Left lung (tissue), 10 donors: ENCODE results near the gene FGGY. TPM values are rescaled to one million over a fixed set of nuclear protein-coding genes. Genes with fewer than 3 reads are reported as not detected.

Experiments used
- ATAC-seq: fragments of 200-7000 bp; cut with Tn5 transposase; one replicate; pipeline ENCODE4 v1.9.1; 2020; ENCODE audit warnings: moderate library complexity
- DNase-seq, 4 donors: peaks; one replicate each; pipeline ENCODE4 v3.0.0-alpha.2; 2013 to 2020
- H3K27ac ChIP-seq, 2 donors: fragments of 200-600 bp; sonication (generic) in 1 of 2; one replicate each; pipeline versions ENCODE4 v1.5.0 to v1.8.0; 2020 to 2021
- H3K27me3 ChIP-seq, 2 donors: fragments of 200-600 bp; sonication (generic) in 1 of 2; one replicate each; pipeline versions ENCODE4 v1.5.0 to v1.8.0; 2020 to 2021
- H3K36me3 ChIP-seq, 2 donors: fragments of 200-600 bp; sonication (generic) in 1 of 2; one replicate each; pipeline versions ENCODE4 v1.5.0 to v1.8.0; 2020 to 2021
- H3K4me1 ChIP-seq, 2 donors: fragments of 200-600 bp; one replicate each; pipeline ENCODE4 v1.8.0; 2021
- H3K4me3 ChIP-seq, 2 donors: fragments of 200-600 bp; sonication (generic) in 1 of 2; one replicate each; pipeline versions ENCODE4 v1.5.0 to v1.8.0; 2020 to 2021; ENCODE audit warnings: mild to moderate bottlenecking in 1 of 2
- H3K9me3 ChIP-seq, 2 donors: fragments of 200-600 bp; sonication (generic) in 1 of 2; one replicate each; pipeline versions ENCODE4 v1.5.0 to v1.8.0; 2020 to 2021
- intact Hi-C, 2 donors: fragments of 100-400 bp; cut with DNase I; formaldehyde crosslinking; loops; one replicate each; pipeline versions ENCODE4 v1.11.2 to v1.14.2; 2022
- polyA plus RNA-seq, 6 donors: library from polyadenylated mRNA; unstranded; fragments of 120-200 nt; gene quantifications; one replicate each; pipeline ENCODE4 v1.2.1, GENCODE V29; 2013; ENCODE audit not compliant: insufficient read length in 6 of 6
- total RNA-seq, 2 donors: library from RNA; stranded (reverse); fragmentation: NEBNext Ultra II Directional; extraction: Animal tissue kit (Norgen Biotek cat#: 25700); gene quantifications; one replicate each; pipeline ENCODE4 v1.2.1, GENCODE V29; 2021
- TF ChIP-seq, protein P1 (sequence below), 2 donors: fragments of 200-600 bp; sonication (generic) in 1 of 2; IDR thresholded peaks; one replicate each; pipeline versions ENCODE4 v1.5.0 to v1.8.0; 2021; ENCODE audit warnings: antibody characterized with exemption in 2 of 2
- donor health status: DM: no; HTN: yes; CAD: no.
- donor health status: DM: no; HTN: no; CAD: no.

FGGY gene
- total and polyA plus RNA-seq, 8 donors: 13.5 to 22.7 (median 18.4) TPM

DNA sequence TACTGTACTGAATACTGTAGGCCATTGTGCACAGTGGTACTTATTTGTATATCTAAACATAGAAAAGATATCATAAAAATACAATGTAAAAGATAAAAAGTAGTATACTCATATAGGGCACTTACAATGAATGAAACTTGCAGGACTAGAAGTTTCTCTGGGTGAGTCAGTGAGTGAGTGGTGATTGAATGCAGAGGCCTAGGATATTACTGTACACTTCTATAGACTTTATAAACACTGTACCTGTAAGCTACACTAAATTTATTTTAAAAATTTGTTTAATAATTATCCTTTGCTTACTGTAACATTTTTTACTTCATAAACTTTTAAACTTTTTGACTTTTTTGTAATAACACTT lies 82.5 kb downstream of the FGGY start:
- TF ChIP-seq, protein P1, sequence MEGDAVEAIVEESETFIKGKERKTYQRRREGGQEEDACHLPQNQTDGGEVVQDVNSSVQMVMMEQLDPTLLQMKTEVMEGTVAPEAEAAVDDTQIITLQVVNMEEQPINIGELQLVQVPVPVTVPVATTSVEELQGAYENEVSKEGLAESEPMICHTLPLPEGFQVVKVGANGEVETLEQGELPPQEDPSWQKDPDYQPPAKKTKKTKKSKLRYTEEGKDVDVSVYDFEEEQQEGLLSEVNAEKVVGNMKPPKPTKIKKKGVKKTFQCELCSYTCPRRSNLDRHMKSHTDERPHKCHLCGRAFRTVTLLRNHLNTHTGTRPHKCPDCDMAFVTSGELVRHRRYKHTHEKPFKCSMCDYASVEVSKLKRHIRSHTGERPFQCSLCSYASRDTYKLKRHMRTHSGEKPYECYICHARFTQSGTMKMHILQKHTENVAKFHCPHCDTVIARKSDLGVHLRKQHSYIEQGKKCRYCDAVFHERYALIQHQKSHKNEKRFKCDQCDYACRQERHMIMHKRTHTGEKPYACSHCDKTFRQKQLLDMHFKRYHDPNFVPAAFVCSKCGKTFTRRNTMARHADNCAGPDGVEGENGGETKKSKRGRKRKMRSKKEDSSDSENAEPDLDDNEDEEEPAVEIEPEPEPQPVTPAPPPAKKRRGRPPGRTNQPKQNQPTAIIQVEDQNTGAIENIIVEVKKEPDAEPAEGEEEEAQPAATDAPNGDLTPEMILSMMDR (IDR thresholded peaks at IDR 0.05): no peak
- Histone ChIP-seq H3K4me1 (no peaks in the 10 kb centered on the region), H3K27ac (no peak overlapping the region), H3K27me3 (no peaks in the 10 kb centered on the region), H3K9me3 (no peaks in the 10 kb centered on the region), H3K4me3 (no peak overlapping the region), H3K36me3 (no peaks in the 10 kb centered on the region)
- ATAC-seq (no peak), DNase-seq (no peak)
- intact Hi-C loops: no loop called here

DNA sequence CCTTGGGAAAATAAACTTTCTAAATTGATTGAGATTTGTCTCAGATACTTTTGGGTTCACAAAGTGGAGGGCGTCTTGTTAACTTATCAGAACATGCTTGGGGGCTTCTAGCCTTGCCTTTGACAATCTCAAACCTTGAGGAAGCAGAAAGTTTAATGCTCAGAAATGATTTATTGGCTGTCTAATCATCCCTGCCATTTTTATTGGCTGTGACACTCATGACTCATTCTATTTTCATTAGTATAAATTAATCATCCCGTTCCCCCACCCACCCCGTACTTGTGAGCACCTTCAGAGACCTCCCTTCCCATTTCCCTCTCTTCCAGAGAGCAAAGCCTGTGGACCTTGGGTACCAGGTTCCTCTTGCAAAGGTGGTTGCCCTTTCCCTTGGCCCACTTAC lies 87.1 kb downstream of the FGGY start:
- no peak for DNase-seq
- TF ChIP-seq, protein P1 (IDR thresholded peaks at IDR 0.05): no peak
- intact Hi-C loops: no loop called here
- no peak overlapping the region for H3K4me3 ChIP-seq
- no peaks in the 10 kb centered on the region for H3K27me3 ChIP-seq
- no peaks in the 10 kb centered on the region for H3K4me1 ChIP-seq
- no peak overlapping the region for H3K27ac ChIP-seq
- H3K9me3 ChIP-seq: no peaks in the 10 kb centered on the region
- no peak for ATAC-seq
- H3K36me3 ChIP-seq: no peaks in the 10 kb centered on the region

DNA sequence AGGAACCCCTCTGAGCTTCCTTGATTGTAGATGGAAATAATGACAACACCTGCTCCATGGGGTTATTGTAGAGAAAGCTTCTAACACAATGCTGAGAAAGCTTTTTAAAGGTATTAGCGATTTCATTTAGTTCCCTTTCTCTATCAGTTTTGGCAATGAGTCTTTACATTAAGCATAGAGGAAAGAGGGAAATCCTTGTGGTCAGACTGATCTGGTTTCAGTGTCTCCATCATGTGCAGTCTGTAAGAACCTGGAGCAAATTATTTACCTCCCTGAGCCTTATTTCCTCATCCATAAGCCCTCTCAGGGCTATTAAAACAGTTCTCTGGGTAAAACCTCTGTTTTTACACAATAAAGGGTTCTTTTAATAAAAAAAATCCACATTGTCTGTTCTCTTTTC lies 87.5 kb downstream of the FGGY start:
- no peaks in the 10 kb centered on the region for H3K36me3 ChIP-seq
- H3K9me3 ChIP-seq: no peaks in the 10 kb centered on the region
- TF ChIP-seq, protein P1 (IDR thresholded peaks at IDR 0.05): no peak
- no peak for ATAC-seq
- intact Hi-C loops: no loop called here
- no peak for DNase-seq
- no peaks in the 10 kb centered on the region for H3K4me1 ChIP-seq
- H3K4me3 ChIP-seq: no peak overlapping the region
- H3K27me3 ChIP-seq: no peaks in the 10 kb centered on the region
- H3K27ac ChIP-seq: no peak overlapping the region

DNA sequence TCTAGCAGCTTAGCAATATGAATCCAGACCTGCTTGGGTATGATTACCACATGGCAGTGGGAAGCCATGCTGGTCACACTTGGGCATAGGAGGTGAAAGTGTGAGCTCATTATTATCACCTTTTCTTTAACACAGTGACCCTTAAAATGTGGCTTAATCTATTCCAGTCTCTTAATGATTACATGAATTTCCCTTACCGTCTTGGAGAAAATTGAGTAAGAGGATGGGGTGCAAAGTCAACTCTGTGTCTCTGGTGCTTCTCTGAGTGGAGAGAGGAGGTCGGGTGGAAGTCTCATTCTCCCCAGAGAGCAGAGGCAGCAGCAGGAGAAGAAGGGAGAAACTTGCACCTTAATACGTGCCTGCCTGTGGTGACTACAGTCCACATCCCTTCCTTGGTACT lies 91.3 kb downstream of the FGGY start:
- no peaks in the 10 kb centered on the region for H3K27me3 ChIP-seq
- ATAC-seq: no peak
- no peaks in the 10 kb centered on the region for H3K36me3 ChIP-seq
- H3K9me3 ChIP-seq: no peaks in the 10 kb centered on the region
- TF ChIP-seq, protein P1 (IDR thresholded peaks at IDR 0.05): no peak
- H3K27ac ChIP-seq: no peak overlapping the region
- DNase-seq: no peak
- no peak overlapping the region for H3K4me3 ChIP-seq
- intact Hi-C loops: no loop called here
- peaks cover 4 to 6% of the 10 kb centered on the region in 2 donors for H3K4me1 ChIP-seq

DNA sequence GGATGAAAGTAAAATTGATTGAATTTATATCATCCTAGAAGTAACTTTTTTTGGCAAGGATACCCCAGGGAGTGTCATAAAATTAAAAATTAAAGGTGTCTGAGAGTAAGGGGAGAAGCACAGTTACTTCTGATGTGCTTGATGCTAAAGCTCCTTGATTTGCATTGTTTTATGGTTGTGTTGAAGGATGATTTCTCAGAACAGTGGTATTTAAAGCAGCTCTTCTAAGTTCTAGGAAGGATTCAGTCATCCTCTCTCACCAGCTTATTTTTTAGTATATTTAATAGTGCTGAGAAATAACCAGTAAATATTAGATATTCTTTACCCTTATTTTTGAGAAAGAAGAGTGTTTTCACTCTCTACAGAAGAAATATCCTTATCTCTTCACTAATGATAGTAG lies 93.0 kb downstream of the FGGY start:
- ATAC-seq: no peak
- no peak for DNase-seq
- Histone ChIP-seq H3K4me3 (no peak overlapping the region), H3K36me3 (no peaks in the 10 kb centered on the region), H3K4me1 (peaks cover 7 to 14% of the 10 kb centered on the region in 2 donors), H3K27ac (no peak overlapping the region), H3K9me3 (no peaks in the 10 kb centered on the region), H3K27me3 (no peaks in the 10 kb centered on the region)
- TF ChIP-seq, protein P1 (IDR thresholded peaks at IDR 0.05): no peak
- intact Hi-C loops: no loop called here
